CD14-positive monocyte (primary cell): Measurements from ENCODE around the gene OR52E1. TPM values are rescaled to one million over a fixed set of nuclear protein-coding genes. Genes with fewer than 3 reads are reported as not detected.

Source experiments
- DNase-seq, 3 donors: peaks; one replicate each; pipeline ENCODE4 v3.0.0-alpha.2; 2011 to 2022
- H2AFZ ChIP-seq: 2 replicates; pipeline ENCODE4 v1.6.0; 2012; ENCODE audit warnings: mild to moderate bottlenecking, low read depth, low read length, inconsistent platforms; ENCODE audit not compliant: insufficient read depth, poor library complexity, severe bottlenecking
- H3K27ac ChIP-seq, 2 donors: 1 replicate in 1 of 2; 2 replicates in 1 of 2; pipeline ENCODE4 v1.5.1; 2012 to 2013; ENCODE audit warnings: low read length in 2 of 2, control low read depth in 1 of 2, inconsistent platforms in 1 of 2, low read depth in 1 of 2, mild to moderate bottlenecking in 1 of 2
- H3K27me3 ChIP-seq, 2 donors: one replicate each; pipeline versions ENCODE4 v1.6.0 to v1.6.1; 2011 to 2013; ENCODE audit warnings: low read length in 2 of 2; ENCODE audit not compliant: control insufficient read depth in 2 of 2, insufficient read depth in 2 of 2
- H3K36me3 ChIP-seq, 2 donors: replicated peaks in 1 of 2; 1 replicate in 1 of 2; 2 replicates in 1 of 2; pipeline versions ENCODE4 v1.5.1 to v1.6.1; 2012 to 2013; ENCODE audit warnings: low read length in 2 of 2, control low read depth in 1 of 2, inconsistent platforms in 1 of 2, mild to moderate bottlenecking in 1 of 2; ENCODE audit not compliant: insufficient read depth in 2 of 2, control insufficient read depth in 1 of 2
- H3K4me1 ChIP-seq, 2 donors: 1 replicate in 1 of 2; 2 replicates in 1 of 2; pipeline versions ENCODE4 v1.5.1 to v1.6.1; 2012 to 2013; ENCODE audit warnings: low read length in 2 of 2, control low read depth in 1 of 2, inconsistent platforms in 1 of 2, mild to moderate bottlenecking in 1 of 2, moderate library complexity in 1 of 2; ENCODE audit not compliant: insufficient read depth in 2 of 2, control insufficient read depth in 1 of 2
- H3K4me2 ChIP-seq: replicated peaks from 2 replicates; pipeline ENCODE3; 2012; ENCODE audit warnings: low read length, moderate library complexity, mild to moderate bottlenecking; ENCODE audit not compliant: poor library complexity, severe bottlenecking; ENCODE audit errors: extremely low read depth
- H3K4me3 ChIP-seq, 3 experiments: fragments of 200-600 bp in 1 of 3; sonication (generic) in 1 of 3; replicated peaks in 1 of 3; 1 replicate in 2 of 3; 2 replicates in 1 of 3; pipeline ENCODE4 v1.5.1; 2011 to 2013; ENCODE audit warnings: low read length in 3 of 3, mild to moderate bottlenecking in 3 of 3, control low read depth in 2 of 3, low read depth in 2 of 3, inconsistent platforms in 1 of 3, moderate library complexity in 1 of 3
- H3K79me2 ChIP-seq: 2 replicates; pipeline ENCODE4 v1.6.0; 2012; ENCODE audit warnings: mild to moderate bottlenecking, control low read depth, inconsistent platforms, low read length, moderate library complexity; ENCODE audit not compliant: insufficient read depth
- H3K9ac ChIP-seq: 2 replicates; pipeline ENCODE4 v1.6.0; 2017; ENCODE audit warnings: low read length, mild to moderate bottlenecking; ENCODE audit not compliant: insufficient read depth, poor library complexity, severe bottlenecking
- H3K9me3 ChIP-seq, 2 donors: replicated peaks in 1 of 2; 1 replicate in 1 of 2; 2 replicates in 1 of 2; pipeline versions ENCODE4 v1.5.1 to v1.6.1; 2012 to 2013; ENCODE audit warnings: low read length in 2 of 2, control low read depth in 1 of 2; ENCODE audit not compliant: control insufficient read depth in 1 of 2, insufficient read depth in 1 of 2
- H4K20me1 ChIP-seq: 2 replicates; pipeline ENCODE4 v1.6.0; 2012; ENCODE audit warnings: mild to moderate bottlenecking, low read length, control low read depth, moderate library complexity; ENCODE audit not compliant: insufficient read depth
- H3K27ac Mint-ChIP-seq, 7 donors: one replicate each; pipeline ENCODE4 v1.8.0; 2020; ENCODE audit warnings: mild to moderate bottlenecking in 7 of 7, mixed read lengths in 7 of 7, moderate library complexity in 6 of 7, inconsistent platforms in 2 of 7
- H3K27me3 Mint-ChIP-seq, 3 donors: one replicate each; pipeline ENCODE4 v1.8.0; 2021 to 2022; ENCODE audit warnings: low read depth in 3 of 3, mild to moderate bottlenecking in 3 of 3, mixed read lengths in 3 of 3, moderate library complexity in 3 of 3, inconsistent platforms in 1 of 3
- H3K36me3 Mint-ChIP-seq, 2 donors: one replicate each; pipeline ENCODE4 v1.8.0; 2020; ENCODE audit warnings: mixed read lengths in 2 of 2, inconsistent platforms in 1 of 2, mild to moderate bottlenecking in 1 of 2
- H3K4me1 Mint-ChIP-seq: one replicate; pipeline ENCODE4 v1.8.0; 2020; ENCODE audit warnings: mild to moderate bottlenecking, mixed read lengths
- H3K4me3 Mint-ChIP-seq, 2 donors: one replicate each; pipeline ENCODE4 v1.8.0; 2020; ENCODE audit warnings: mild to moderate bottlenecking in 2 of 2, mixed read lengths in 2 of 2, moderate library complexity in 1 of 2
- H3K9me3 Mint-ChIP-seq, 7 donors: one replicate each; pipeline ENCODE4 v1.8.0; 2020 to 2022; ENCODE audit warnings: mixed read lengths in 7 of 7, mild to moderate bottlenecking in 6 of 7, moderate library complexity in 6 of 7, inconsistent platforms in 2 of 7
- WGBS: methylation state at CpG from one replicate; pipeline ENCODE4 v1.1.5; 2013; ENCODE audit warnings: missing lambda C conversion rate; ENCODE audit not compliant: insufficient coverage; 5-methylcytosine and 5-hydroxymethylcytosine counted together
- intact Hi-C, 2 donors: fragments of 100-400 bp; cut with micrococcal nuclease; formaldehyde crosslinking; loops; one replicate each; pipeline versions ENCODE4 v1.15.0 to v1.15.1; 2023
- polyA plus RNA-seq, 3 donors: library from polyadenylated mRNA; depleted of rRNA in 1 of 3; unstranded in 2 of 3; stranded (reverse) in 1 of 3; fragments of 300-500 nt in 2 of 3; fragments of >200 nt in 1 of 3; fragmentation: Illumina TruSeq in 2 of 3; gene quantifications; 1 replicate in 2 of 3; 2 replicates in 1 of 3; pipeline ENCODE4 v1.2.3, GENCODE V29; 2012 to 2021
- TF ChIP-seq, protein P1 (sequence below): fragments of 200-600 bp; IDR thresholded peaks from one replicate; pipeline ENCODE4 v1.8.0; 2022; ENCODE audit warnings: antibody characterized with exemption, mild to moderate bottlenecking

Gene OR52E1
- polyA plus RNA-seq, 3 donors, result not detected

DNA sequence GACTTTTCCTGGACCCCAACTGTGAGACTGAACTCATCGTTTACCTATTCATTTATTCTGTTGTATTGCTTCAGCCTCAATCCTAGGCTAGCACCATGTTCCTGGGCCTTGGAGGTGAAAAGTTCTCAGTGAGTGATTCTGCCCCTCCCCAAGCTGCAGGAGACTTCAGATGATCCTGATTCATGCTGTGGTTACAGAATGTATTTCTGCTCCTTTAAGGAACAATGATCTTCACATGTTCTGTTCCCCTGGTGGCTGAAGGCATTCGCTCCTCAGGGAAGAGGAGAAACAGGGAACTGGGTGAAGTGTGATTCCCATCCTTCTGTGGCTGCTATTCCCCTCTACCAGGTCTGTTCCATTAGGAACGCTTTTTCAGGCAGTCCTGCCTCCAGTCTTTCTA lies 2.4 kb downstream of the OR52E1 start:
- Mint-ChIP-seq H3K9me3 (peaks cover 0 to 2% (median 0%) of the 10 kb centered on the region in 7 donors), H3K36me3 (no peaks in the 10 kb centered on the region), H3K4me1 (no peaks in the 10 kb centered on the region), H3K4me3 (no peak overlapping the region), H3K27ac (no peak overlapping the region), H3K27me3 (no peaks in the 10 kb centered on the region)
- H3K79me2 ChIP-seq, result no peaks in the 10 kb centered on the region
- intact Hi-C loops, result no loop called here
- TF ChIP-seq, protein P1, sequence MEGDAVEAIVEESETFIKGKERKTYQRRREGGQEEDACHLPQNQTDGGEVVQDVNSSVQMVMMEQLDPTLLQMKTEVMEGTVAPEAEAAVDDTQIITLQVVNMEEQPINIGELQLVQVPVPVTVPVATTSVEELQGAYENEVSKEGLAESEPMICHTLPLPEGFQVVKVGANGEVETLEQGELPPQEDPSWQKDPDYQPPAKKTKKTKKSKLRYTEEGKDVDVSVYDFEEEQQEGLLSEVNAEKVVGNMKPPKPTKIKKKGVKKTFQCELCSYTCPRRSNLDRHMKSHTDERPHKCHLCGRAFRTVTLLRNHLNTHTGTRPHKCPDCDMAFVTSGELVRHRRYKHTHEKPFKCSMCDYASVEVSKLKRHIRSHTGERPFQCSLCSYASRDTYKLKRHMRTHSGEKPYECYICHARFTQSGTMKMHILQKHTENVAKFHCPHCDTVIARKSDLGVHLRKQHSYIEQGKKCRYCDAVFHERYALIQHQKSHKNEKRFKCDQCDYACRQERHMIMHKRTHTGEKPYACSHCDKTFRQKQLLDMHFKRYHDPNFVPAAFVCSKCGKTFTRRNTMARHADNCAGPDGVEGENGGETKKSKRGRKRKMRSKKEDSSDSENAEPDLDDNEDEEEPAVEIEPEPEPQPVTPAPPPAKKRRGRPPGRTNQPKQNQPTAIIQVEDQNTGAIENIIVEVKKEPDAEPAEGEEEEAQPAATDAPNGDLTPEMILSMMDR, result no peak
- no peak for DNase-seq
- H3K27me3 ChIP-seq, result no peaks in the 10 kb centered on the region
- WGBS, result no CpG with 5 or more reads among the region's 3 CpGs
- no peak overlapping the region for H3K4me3 ChIP-seq
- H4K20me1 ChIP-seq, result no peaks in the 10 kb centered on the region
- no peak overlapping the region for H2AFZ ChIP-seq
- no peaks in the 10 kb centered on the region for H3K36me3 ChIP-seq
- H3K9me3 ChIP-seq, result no peaks in the 10 kb centered on the region
- no peak overlapping the region for H3K27ac ChIP-seq
- H3K4me1 ChIP-seq, result no peaks in the 10 kb centered on the region
- no peak overlapping the region for H3K4me2 ChIP-seq
- H3K9ac ChIP-seq, result no peak overlapping the region

DNA sequence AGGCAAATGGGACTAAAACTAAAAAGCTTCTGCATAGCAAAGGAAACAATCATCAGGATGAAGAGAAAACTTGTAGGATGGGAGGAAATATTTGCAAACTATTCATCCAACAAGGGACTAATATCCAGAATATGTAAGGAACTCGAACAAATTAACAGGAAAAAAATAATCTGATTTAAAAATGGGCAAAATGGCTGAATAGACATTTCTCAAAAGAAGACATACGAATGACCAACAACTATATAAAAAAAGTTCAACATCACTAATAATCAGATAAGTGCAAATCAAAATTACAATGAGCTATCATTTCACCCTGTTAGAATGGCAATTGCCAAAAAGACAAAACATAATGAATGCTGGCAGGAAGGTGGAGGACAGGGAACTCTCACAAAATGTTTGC lies 12.0 kb downstream of the OR52E1 start:
- Mint-ChIP-seq H3K9me3 (peaks cover 0 to 2% (median 0%) of the 10 kb centered on the region in 7 donors), H3K4me3 (no peak overlapping the region), H3K4me1 (no peaks in the 10 kb centered on the region), H3K36me3 (no peaks in the 10 kb centered on the region), H3K27ac (no peak overlapping the region), H3K27me3 (no peaks in the 10 kb centered on the region)
- H3K4me3 ChIP-seq, result no peak overlapping the region
- no peak overlapping the region for H3K9ac ChIP-seq
- H3K9me3 ChIP-seq, result no peaks in the 10 kb centered on the region
- H3K27ac ChIP-seq, result no peak overlapping the region
- DNase-seq, result no peak
- no CpG with 5 or more reads among the region's 2 CpGs for WGBS
- no peak overlapping the region for H2AFZ ChIP-seq
- H3K79me2 ChIP-seq, result no peaks in the 10 kb centered on the region
- no peak overlapping the region for H3K4me2 ChIP-seq
- H3K4me1 ChIP-seq, result no peaks in the 10 kb centered on the region
- no peaks in the 10 kb centered on the region for H3K27me3 ChIP-seq
- H4K20me1 ChIP-seq, result no peaks in the 10 kb centered on the region
- H3K36me3 ChIP-seq, result no peaks in the 10 kb centered on the region
- intact Hi-C loops, result no loop called here
- TF ChIP-seq, protein P1, result no peak
